Measurements from ENCODE around the gene SP1. TPM values are rescaled to one million over a fixed set of nuclear protein-coding genes. Genes with fewer than 3 reads are reported as not detected.

SP1 gene
- total and polyA plus RNA-seq, 9 of the 15 experiments (the other 6 are each of a cell fraction or from before 2014, with no cell fraction given): 8.0 to 65.5 (median 41.6) TPM

DNA sequence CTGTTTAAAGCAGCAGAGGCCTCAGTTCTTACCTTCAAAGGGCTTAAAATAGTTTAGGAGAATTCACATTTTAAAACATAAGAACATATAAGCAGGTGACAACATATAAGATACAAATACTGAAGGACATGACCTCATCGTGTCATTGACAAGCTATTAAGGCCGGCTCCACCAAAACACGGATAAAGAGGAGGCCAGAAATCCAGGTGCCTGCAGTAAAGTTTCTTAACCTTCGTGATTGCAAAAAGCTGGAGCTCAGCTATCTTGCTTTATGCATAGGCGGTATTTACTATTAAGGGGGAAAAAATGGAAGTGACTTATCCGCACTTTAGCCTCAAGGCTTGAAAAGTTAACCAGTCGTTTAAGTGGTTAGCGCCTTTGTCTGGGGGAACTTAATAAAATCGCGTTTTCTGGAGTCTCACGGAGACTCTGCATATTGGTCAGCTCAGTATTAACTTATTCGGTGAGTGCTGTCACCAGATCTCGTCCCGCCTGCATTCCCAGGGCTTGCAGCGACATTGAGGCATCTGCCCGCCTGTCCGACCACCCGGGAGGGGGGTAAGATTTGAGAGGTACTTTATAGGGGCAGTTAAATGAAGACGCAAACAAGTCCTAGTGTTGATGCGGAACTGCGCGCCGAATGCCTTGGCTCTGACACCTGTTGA lies 1.1 kb upstream of the SP1 start (continued):
- no peak for TF ChIP-seq YY1 (IDR thresholded peaks at IDR 0.05; ENCODE audit: borderline replicate concordance in 1 of 3, control insufficient read depth in 1 of 3, extremely low read depth in 1 of 3, insufficient read depth in 3 of 3, insufficient read length in 1 of 3, insufficient replicate concordance in 2 of 3, low read depth in 1 of 3, low read length in 2 of 3)
- no peak for TF ChIP-seq STAT6 (CRISPR knock-in tag; IDR thresholded peaks at IDR 0.05)
- TF ChIP-seq, protein P1, sequence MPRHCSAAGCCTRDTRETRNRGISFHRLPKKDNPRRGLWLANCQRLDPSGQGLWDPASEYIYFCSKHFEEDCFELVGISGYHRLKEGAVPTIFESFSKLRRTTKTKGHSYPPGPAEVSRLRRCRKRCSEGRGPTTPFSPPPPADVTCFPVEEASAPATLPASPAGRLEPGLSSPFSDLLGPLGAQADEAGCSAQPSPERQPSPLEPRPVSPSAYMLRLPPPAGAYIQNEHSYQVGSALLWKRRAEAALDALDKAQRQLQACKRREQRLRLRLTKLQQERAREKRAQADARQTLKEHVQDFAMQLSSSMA (CRISPR knock-in tag; IDR thresholded peaks at IDR 0.05): no peak
- TF ChIP-seq PHF21A (IDR thresholded peaks at IDR 0.05; ENCODE audit: borderline replicate concordance, low read depth): no peak
- TF ChIP-seq CREB1 (IDR thresholded peaks at IDR 0.05): no peak
- no peak for TF ChIP-seq CREB1 (CRISPR knock-in tag; IDR thresholded peaks at IDR 0.05)
- 0 out of 2 replicates have a peak, but pooled peaks have one; percentile 26 for TF ChIP-seq NBN (IDR thresholded peaks at IDR 0.05; ENCODE audit: low read depth)
- TF ChIP-seq CEBPZ (IDR thresholded peaks at IDR 0.05; ENCODE audit: borderline replicate concordance, low read depth, low read length): no peak
- TF ChIP-seq ZBTB5 (IDR thresholded peaks at IDR 0.05): no peak
